NCI-H146 treated with DMSO at 0.1 percent for 48 hours (cell line): Measurements from ENCODE around the gene FNDC3B.
"Not testable (repeated sequence)": the region's sequence is repeated elsewhere in the genome, so short reads cannot be mapped to it uniquely, and the experiment has no call there.

Source experiments
- DNase-seq: peaks from one replicate; lab custom pipeline; 2025; ENCODE audit not compliant: unreplicated experiment; lab: John Stamatoyannopoulos, UW

FNDC3B gene

GRCh38 chr3:172352786-172353185 lies 313.4 kb downstream of the FNDC3B start:
- no peak for DNase-seq

- DNase-seq = peak; percentile 69
Observed at GRCh38 chr3:172354931-172355499, 315.6 kb downstream of the FNDC3B start.

GRCh38 chr3:172355836-172356235 lies 316.5 kb downstream of the FNDC3B start:
- DNase-seq = no peak

- no peak for DNase-seq
Observed at GRCh38 chr3:172356427-172356826, 317.0 kb downstream of the FNDC3B start.

- no peak for DNase-seq
Observed at GRCh38 chr3:172357850-172358754, 318.7 kb downstream of the FNDC3B start.

- DNase-seq = peak; percentile 39
Observed at GRCh38 chr3:172359231-172359630, 319.9 kb downstream of the FNDC3B start.

- no peak for DNase-seq
Observed at GRCh38 chr3:172359996-172360395, 320.6 kb downstream of the FNDC3B start.

- DNase-seq = no peak
Observed at GRCh38 chr3:172362583-172362982, 323.2 kb downstream of the FNDC3B start.

GRCh38 chr3:172364374-172365027 lies 325.1 kb downstream of the FNDC3B start:
- no peak for DNase-seq

GRCh38 chr3:172365028-172365567 lies 325.7 kb downstream of the FNDC3B start:
- no peak for DNase-seq

- DNase-seq = no peak
Observed at GRCh38 chr3:172367205-172368105, 328.1 kb downstream of the FNDC3B start.

- not testable (repeated sequence) for DNase-seq
Observed at GRCh38 chr3:172368556-172368955, 329.2 kb downstream of the FNDC3B start.

GRCh38 chr3:172369590-172370259 lies 330.3 kb downstream of the FNDC3B start:
- DNase-seq = no peak

- no peak for DNase-seq
Observed at GRCh38 chr3:172370419-172370818, 331.0 kb downstream of the FNDC3B start.

GRCh38 chr3:172371544-172371943 lies 332.2 kb downstream of the FNDC3B start:
- no peak for DNase-seq

GRCh38 chr3:172372895-172373294 lies 333.5 kb downstream of the FNDC3B start:
- DNase-seq = no peak

- no peak for DNase-seq
Observed at GRCh38 chr3:172373912-172374311, 334.5 kb downstream of the FNDC3B start.

GRCh38 chr3:172375206-172375850 lies 335.9 kb downstream of the FNDC3B start:
- DNase-seq = no peak

GRCh38 chr3:172376402-172376801 lies 337.0 kb downstream of the FNDC3B start:
- no peak for DNase-seq

GRCh38 chr3:172376881-172377280 lies 337.5 kb downstream of the FNDC3B start:
- no peak for DNase-seq
